ENCODE results near the gene DNAJC17. TPM values are rescaled to one million over a fixed set of nuclear protein-coding genes. Genes with fewer than 3 reads are reported as not detected.

The DNAJC17 gene
- total RNA-seq, 1 donor from 2014 or later: 43.2 TPM

GRCh38 chr15:40823572-40824343 lies 16.5 kb upstream of the DNAJC17 start:
- H3K4me3 ChIP-seq (ENCODE audit: low read depth, low read length): no peak overlapping the region
- no peak for DNase-seq (ENCODE audit: low read depth)
- no peak for TF ChIP-seq CTCF (conservative IDR thresholded peaks at IDR 0.05; ENCODE audit: low read depth, low read length)

GRCh38 chr15:40821195-40821594 lies 13.9 kb upstream of the DNAJC17 start:
- DNase-seq (ENCODE audit: low read depth): no peak
- H3K4me3 ChIP-seq (ENCODE audit: low read depth, low read length): no peak overlapping the region
- TF ChIP-seq CTCF (conservative IDR thresholded peaks at IDR 0.05; ENCODE audit: low read depth, low read length): no peak

GRCh38 chr15:40819048-40819447 lies 11.8 kb upstream of the DNAJC17 start:
- no peak for DNase-seq (ENCODE audit: low read depth)
- no peak for TF ChIP-seq CTCF (conservative IDR thresholded peaks at IDR 0.05; ENCODE audit: low read depth, low read length)

GRCh38 chr15:40815042-40815698 lies 7.9 kb upstream of the DNAJC17 start:
- TF ChIP-seq CTCF (conservative IDR thresholded peaks at IDR 0.05; ENCODE audit: low read depth, low read length): no peak
- no peak for DNase-seq (ENCODE audit: low read depth)
- H3K4me3 ChIP-seq (ENCODE audit: low read depth, low read length): no peak overlapping the region

More at GRCh38 chr15:40819048-40819447, 11.8 kb upstream of the DNAJC17 start:
- H3K4me3 ChIP-seq (ENCODE audit: low read depth, low read length): no peak overlapping the region

- H3K4me3 ChIP-seq (ENCODE audit: low read depth, low read length): no peak overlapping the region
- DNase-seq (ENCODE audit: low read depth): no peak
- no peak for TF ChIP-seq CTCF (conservative IDR thresholded peaks at IDR 0.05; ENCODE audit: low read depth, low read length)
These were observed 5.6 kb upstream of the DNAJC17 start for GRCh38 chr15:40812721-40813425.

- H3K4me3 ChIP-seq (ENCODE audit: low read depth, low read length): peak overlapping the region; percentile 94
- no peak for TF ChIP-seq CTCF (conservative IDR thresholded peaks at IDR 0.05; ENCODE audit: low read depth, low read length)
- no peak for DNase-seq (ENCODE audit: low read depth)
These were observed 1.7 kb upstream of the DNAJC17 start for GRCh38 chr15:40808861-40809450.
